Esophagus squamous epithelium (tissue), 5 donors: ENCODE measurements around the gene GLRA1. TPM values are rescaled to one million over a fixed set of nuclear protein-coding genes. Genes with fewer than 3 reads are reported as not detected.

Experiments
- DNase-seq: peaks from one replicate; lab custom pipeline; 2025; lab: John Stamatoyannopoulos, UW
- H3K27ac ChIP-seq, 4 donors: fragments of 200-600 bp; sonication (generic); one replicate each; pipeline ENCODE4 v1.5.1; 2016 to 2019; ENCODE audit warnings: mild to moderate bottlenecking in 1 of 4
- H3K27me3 ChIP-seq, 4 donors: fragments of 200-600 bp; sonication (generic); 1 replicate in 3 of 4; 2 replicates in 1 of 4; pipeline versions ENCODE4 v1.5.1 to v1.6.0; 2017 to 2021; ENCODE audit warnings: antibody characterized with exemption in 1 of 4
- H3K36me3 ChIP-seq, 3 donors: fragments of 200-600 bp; sonication (generic); one replicate each; pipeline ENCODE4 v1.5.1; 2016 to 2019
- H3K4me1 ChIP-seq, 3 donors: fragments of 200-600 bp; sonication (generic); one replicate each; pipeline ENCODE4 v1.5.1; 2017 to 2019
- H3K4me3 ChIP-seq, 4 donors: fragments of 200-600 bp; sonication (generic); 1 replicate in 3 of 4; 2 replicates in 1 of 4; pipeline ENCODE4 v1.5.1; 2016 to 2019; ENCODE audit warnings: mild to moderate bottlenecking in 2 of 4, moderate library complexity in 1 of 4
- H3K9me3 ChIP-seq, 3 donors: fragments of 200-600 bp; sonication (generic); one replicate each; pipeline ENCODE4 v1.5.1; 2016 to 2019
- POLR2A ChIP-seq, 4 donors: fragments of 450-650 bp; IDR thresholded peaks; one replicate each; pipeline ENCODE4 v1.6.1; 2017; ENCODE audit warnings: antibody characterized with exemption in 4 of 4, mild to moderate bottlenecking in 4 of 4, moderate library complexity in 3 of 4
- WGBS, 2 donors: methylation state at CpG; one replicate each; pipeline ENCODE4 v1.1.5; 2018; 5-methylcytosine and 5-hydroxymethylcytosine counted together
- intact Hi-C: fragments of 100-400 bp; cut with DNase I; formaldehyde crosslinking; loops from one replicate; pipeline ENCODE4 v1.15.0; 2022
- total RNA-seq, 4 donors: library from RNA; depleted of rRNA; stranded (reverse); fragments of >200 nt; gene quantifications; one replicate each; pipeline ENCODE4 v1.1.0, GENCODE V29; 2016
- TF ChIP-seq, protein P1 (sequence below), 6 experiments: fragments of 450-650 bp in 4 of 6; fragments of 200-600 bp in 2 of 6; sonication (generic) in 2 of 6; IDR thresholded peaks; one replicate each; pipeline ENCODE4 v1.5.1; 2016 to 2019; ENCODE audit warnings: antibody characterized with exemption in 6 of 6, mild to moderate bottlenecking in 4 of 6, moderate library complexity in 4 of 6
- donor health status: DM: yes; HTN: yes; CAD: no.

GLRA1 gene
- total RNA-seq, 4 donors from 2014 or later: not detected

DNA sequence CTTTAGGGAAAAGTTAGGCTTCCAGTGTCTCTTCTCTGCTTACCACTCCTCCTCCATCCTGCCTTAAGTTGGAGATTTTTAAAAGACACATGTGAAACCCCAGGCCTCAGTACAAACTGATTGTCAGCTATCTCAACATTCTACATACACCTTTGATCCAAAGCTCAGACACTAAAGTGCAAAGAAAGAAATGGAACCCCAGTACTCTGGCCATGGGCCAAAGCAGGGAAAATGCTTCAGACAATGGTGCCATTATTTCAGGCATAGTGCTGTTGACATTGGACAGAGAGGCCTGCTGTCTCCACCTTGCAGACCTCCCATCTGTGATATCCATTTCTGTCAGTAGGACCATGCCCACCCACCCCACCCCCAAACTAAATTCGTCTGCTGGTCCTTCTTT, 103.7 kb downstream of the GLRA1 start:
- no peak overlapping the region for H3K27ac ChIP-seq
- no peaks in the 10 kb centered on the region for H3K9me3 ChIP-seq
- H3K4me3 ChIP-seq: no peak overlapping the region
- intact Hi-C loops: loop anchor here (10.0 kb wide), 2 partner anchors 324 to 684 kb away; no protein-coding TSS in a partner anchor
- WGBS, 2 donors: 71 to 100% methylated on average over 1 of the region's 1 CpG
- TF ChIP-seq, protein P1, sequence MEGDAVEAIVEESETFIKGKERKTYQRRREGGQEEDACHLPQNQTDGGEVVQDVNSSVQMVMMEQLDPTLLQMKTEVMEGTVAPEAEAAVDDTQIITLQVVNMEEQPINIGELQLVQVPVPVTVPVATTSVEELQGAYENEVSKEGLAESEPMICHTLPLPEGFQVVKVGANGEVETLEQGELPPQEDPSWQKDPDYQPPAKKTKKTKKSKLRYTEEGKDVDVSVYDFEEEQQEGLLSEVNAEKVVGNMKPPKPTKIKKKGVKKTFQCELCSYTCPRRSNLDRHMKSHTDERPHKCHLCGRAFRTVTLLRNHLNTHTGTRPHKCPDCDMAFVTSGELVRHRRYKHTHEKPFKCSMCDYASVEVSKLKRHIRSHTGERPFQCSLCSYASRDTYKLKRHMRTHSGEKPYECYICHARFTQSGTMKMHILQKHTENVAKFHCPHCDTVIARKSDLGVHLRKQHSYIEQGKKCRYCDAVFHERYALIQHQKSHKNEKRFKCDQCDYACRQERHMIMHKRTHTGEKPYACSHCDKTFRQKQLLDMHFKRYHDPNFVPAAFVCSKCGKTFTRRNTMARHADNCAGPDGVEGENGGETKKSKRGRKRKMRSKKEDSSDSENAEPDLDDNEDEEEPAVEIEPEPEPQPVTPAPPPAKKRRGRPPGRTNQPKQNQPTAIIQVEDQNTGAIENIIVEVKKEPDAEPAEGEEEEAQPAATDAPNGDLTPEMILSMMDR (IDR thresholded peaks at IDR 0.05): no peak
- no peak for TF ChIP-seq POLR2A (IDR thresholded peaks at IDR 0.05)
- peaks cover 0 to 6% (median 0%) of the 10 kb centered on the region in 3 donors for H3K4me1 ChIP-seq
- DNase-seq: no peak
- H3K27me3 ChIP-seq: no peaks in the 10 kb centered on the region
- peaks cover 0 to 7% (median 0%) of the 10 kb centered on the region in 3 donors for H3K36me3 ChIP-seq

DNA sequence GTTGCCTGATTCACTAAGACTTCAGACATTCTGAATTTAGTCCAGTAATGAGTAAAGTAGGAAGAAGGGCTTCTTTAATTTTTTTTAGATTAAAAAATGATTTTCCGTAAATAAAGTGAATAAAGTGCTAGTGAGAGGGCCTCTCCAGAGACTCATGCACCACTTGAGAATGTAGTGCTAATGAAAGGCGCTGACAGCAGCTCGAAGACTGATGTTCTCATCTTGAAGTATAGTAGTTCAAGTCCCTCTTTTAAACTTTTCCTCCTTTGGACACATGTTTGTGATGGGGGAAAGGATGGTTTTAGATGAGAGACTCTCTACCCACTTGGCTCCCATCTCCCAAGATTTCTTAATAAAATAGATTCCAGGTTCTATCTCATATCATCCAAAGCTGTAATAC, 104.4 kb downstream of the GLRA1 start:
- WGBS, 2 donors: 78 to 92% methylated on average over 3 of the region's 3 CpGs
- intact Hi-C loops: loop anchor here (10.0 kb wide), 2 partner anchors 325 to 685 kb away; no protein-coding TSS in a partner anchor
- H3K27ac ChIP-seq: no peak overlapping the region

DNA sequence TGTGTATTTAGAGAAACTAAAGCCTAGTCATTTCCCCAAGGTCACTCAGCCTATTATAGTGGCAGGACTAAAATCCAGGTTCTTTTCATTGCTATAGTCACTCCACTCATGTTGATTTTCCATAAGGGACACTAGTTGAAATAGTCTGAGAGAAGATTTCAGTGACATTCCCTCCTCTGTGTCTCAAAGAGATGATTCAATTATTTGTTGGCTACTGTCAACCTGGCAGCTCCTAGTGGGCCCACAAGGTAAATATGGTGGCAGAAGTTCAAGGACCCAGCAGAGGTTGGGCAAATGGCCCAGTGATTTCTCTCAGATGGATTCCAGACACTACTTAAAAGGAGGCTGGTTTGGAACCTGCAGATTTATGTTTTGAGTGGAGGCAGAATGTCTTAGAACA, 104.8 kb downstream of the GLRA1 start:
- no peaks in the 10 kb centered on the region for H3K9me3 ChIP-seq
- no peaks in the 10 kb centered on the region for H3K27me3 ChIP-seq
- H3K36me3 ChIP-seq: peaks cover 0 to 14% (median 0%) of the 10 kb centered on the region in 3 donors
- no peak overlapping the region for H3K27ac ChIP-seq
- intact Hi-C loops: loop anchor here (10.0 kb wide), 2 partner anchors 325 to 685 kb away; no protein-coding TSS in a partner anchor
- DNase-seq: no peak
- H3K4me3 ChIP-seq: no peak overlapping the region
- TF ChIP-seq POLR2A (IDR thresholded peaks at IDR 0.05): no peak
- TF ChIP-seq, protein P1 (IDR thresholded peaks at IDR 0.05): no peak
- H3K4me1 ChIP-seq: peaks cover 0 to 6% (median 0%) of the 10 kb centered on the region in 3 donors

More for the DNA sequence above, 104.4 kb downstream of the GLRA1 start:
- peaks cover 0 to 6% (median 0%) of the 10 kb centered on the region in 3 donors for H3K4me1 ChIP-seq
- H3K27me3 ChIP-seq: no peaks in the 10 kb centered on the region
- H3K9me3 ChIP-seq: no peaks in the 10 kb centered on the region
- DNase-seq: no peak
- TF ChIP-seq, protein P1 (IDR thresholded peaks at IDR 0.05): no peak
- TF ChIP-seq POLR2A (IDR thresholded peaks at IDR 0.05): no peak
- H3K36me3 ChIP-seq: peaks cover 0 to 10% (median 0%) of the 10 kb centered on the region in 3 donors
- no peak overlapping the region for H3K4me3 ChIP-seq

DNA sequence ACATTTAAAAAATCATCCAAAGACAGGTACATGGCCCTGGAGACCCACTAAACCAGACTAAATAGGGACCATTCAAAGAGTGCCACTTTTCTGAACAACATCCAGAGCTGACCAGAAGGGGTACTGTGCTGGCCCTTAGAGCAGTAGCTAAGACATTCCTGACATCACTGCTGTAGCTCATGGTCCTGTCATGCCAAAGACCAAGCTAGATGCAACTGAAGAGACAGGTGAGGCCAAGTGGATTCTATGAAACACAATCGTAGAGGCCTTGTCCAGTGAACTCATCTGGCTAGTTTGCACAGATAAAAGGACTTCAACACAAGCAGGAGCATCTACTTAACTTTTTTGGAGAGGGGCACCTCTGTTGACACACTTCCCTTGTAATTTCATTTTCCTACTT, 109.6 kb downstream of the GLRA1 start:
- DNase-seq: no peak
- no peak for TF ChIP-seq POLR2A (IDR thresholded peaks at IDR 0.05)
- TF ChIP-seq, protein P1 (IDR thresholded peaks at IDR 0.05): no peak
- H3K4me1 ChIP-seq: peaks cover 0 to 14% (median 0%) of the 10 kb centered on the region in 3 donors
- H3K9me3 ChIP-seq: no peaks in the 10 kb centered on the region
- H3K27me3 ChIP-seq: no peaks in the 10 kb centered on the region
- 63 to 85% methylated on average over 1 of the region's 1 CpG for WGBS, 2 donors
- H3K27ac ChIP-seq: no peak overlapping the region
- peaks cover 0 to 62% (median 0%) of the 10 kb centered on the region in 3 donors for H3K36me3 ChIP-seq
- H3K4me3 ChIP-seq: no peak overlapping the region
- intact Hi-C loops: no loop called here

DNA sequence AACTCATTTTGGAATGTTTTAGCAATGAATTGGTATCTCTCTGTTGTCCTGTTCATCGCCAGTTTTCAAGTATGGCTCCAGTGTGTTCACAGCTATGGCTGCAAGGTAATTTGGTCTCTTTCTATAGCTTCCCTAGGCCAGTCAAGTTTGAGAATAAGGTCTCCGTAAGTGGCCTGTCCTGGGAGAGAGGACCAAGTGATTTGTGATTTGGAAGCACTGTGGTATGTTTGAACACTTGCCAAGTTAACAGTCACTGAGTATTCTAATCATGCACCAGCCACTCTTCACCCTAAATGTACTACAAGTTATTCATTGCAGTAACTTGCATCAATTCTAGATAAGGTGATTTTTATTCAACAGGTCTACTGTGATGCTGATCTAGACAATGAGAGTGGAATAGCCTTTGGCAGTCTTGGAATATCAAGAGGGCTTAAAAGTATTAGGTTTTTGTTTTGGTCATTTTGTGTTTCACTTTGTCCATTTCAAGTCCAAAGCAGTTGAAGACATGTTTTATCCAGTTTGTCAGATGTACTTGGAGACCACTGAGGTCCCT, 111.8 kb downstream of the GLRA1 start:
- 82 to 94% methylated on average over 2 of the region's 2 CpGs for WGBS, 2 donors
- intact Hi-C loops: no loop called here
- no peak overlapping the region for H3K27ac ChIP-seq

More for the DNA sequence above, 111.8 kb downstream of the GLRA1 start:
- peaks cover 0 to 17% (median 0%) of the 10 kb centered on the region in 3 donors for H3K4me1 ChIP-seq
- TF ChIP-seq, protein P1 (IDR thresholded peaks at IDR 0.05): no peak
- no peak for TF ChIP-seq POLR2A (IDR thresholded peaks at IDR 0.05)
- no peak overlapping the region for H3K4me3 ChIP-seq
- H3K36me3 ChIP-seq: peaks cover 0 to 80% (median 0%) of the 10 kb centered on the region in 3 donors
- no peaks in the 10 kb centered on the region for H3K9me3 ChIP-seq
- no peaks in the 10 kb centered on the region for H3K27me3 ChIP-seq
- no peak for DNase-seq
